HFF-Myc (cell line): ENCODE data around the gene F2RL3.

ENCODE experiments used
- DNase-seq: peaks from one replicate; pipeline ENCODE4 v3.0.0-alpha.2; 2011; ENCODE audit warnings: low read depth; ENCODE audit errors: extremely low read depth
- H3K4me3 ChIP-seq: replicated peaks from 2 replicates; pipeline ENCODE4 v1.5.1; 2011; ENCODE audit warnings: low read depth, mild to moderate bottlenecking, control low read depth, low read length
- TF ChIP-seq, protein P1 (sequence below): IDR thresholded peaks from 2 replicates; pipeline ENCODE4 v1.5.1; 2012; ENCODE audit warnings: mild to moderate bottlenecking, low read depth, low read length, control low read depth; ENCODE audit errors: missing control alignments

The F2RL3 gene

DNA sequence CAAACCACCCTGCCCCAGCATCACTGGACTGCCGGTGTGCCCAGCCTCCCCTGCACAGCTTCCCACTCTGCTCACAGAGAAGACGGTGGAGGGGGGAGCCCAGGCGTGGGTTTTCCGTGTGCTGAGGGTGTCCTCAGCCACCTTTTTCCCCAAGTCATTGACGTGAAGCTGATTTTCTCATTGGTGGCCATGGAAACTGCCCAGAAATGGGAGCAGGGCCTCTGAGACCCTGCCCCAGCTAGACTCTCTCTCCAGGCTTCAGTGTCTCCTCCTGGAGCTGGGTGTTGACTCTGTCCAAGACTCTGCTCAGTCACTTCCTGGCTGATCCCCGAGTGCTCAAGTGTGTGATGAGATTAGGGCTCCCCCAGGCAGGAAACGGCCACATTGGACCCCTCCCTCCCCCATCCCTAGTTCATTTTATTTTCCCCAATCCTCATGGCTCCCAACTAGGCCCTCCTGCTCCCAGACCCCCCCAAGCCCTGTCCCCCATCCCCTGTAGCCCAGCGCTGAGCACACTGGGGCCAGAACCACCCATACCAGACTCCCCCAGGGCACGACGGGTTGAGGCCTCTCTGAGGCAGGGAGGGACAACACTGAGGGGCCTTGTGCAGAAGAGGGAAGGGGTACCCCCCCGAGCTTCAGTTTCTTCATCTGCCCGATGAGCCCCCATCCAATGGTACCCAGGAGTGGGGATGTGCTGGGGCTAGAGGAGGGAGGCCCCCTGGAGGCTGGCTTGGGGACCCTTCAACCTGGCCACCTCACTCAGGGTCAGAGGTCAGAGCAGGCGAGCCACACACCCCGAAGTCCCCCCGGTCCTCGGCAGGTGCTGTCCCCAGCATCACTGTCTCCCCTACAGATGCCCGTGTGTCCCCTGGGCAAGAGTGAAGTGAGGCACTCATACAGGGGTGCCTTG lies 1.2 kb upstream of the F2RL3 start:
- no peak for DNase-seq
- H3K4me3 ChIP-seq = no peak overlapping the region
- TF ChIP-seq, protein P1, sequence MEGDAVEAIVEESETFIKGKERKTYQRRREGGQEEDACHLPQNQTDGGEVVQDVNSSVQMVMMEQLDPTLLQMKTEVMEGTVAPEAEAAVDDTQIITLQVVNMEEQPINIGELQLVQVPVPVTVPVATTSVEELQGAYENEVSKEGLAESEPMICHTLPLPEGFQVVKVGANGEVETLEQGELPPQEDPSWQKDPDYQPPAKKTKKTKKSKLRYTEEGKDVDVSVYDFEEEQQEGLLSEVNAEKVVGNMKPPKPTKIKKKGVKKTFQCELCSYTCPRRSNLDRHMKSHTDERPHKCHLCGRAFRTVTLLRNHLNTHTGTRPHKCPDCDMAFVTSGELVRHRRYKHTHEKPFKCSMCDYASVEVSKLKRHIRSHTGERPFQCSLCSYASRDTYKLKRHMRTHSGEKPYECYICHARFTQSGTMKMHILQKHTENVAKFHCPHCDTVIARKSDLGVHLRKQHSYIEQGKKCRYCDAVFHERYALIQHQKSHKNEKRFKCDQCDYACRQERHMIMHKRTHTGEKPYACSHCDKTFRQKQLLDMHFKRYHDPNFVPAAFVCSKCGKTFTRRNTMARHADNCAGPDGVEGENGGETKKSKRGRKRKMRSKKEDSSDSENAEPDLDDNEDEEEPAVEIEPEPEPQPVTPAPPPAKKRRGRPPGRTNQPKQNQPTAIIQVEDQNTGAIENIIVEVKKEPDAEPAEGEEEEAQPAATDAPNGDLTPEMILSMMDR = no peak

- H3K4me3 ChIP-seq = no peak overlapping the region
- TF ChIP-seq, protein P1 = no peak
- DNase-seq = no peak
Observed at GRCh38 chr19:16889366-16889882, 625 bp downstream of the F2RL3 start.

DNA sequence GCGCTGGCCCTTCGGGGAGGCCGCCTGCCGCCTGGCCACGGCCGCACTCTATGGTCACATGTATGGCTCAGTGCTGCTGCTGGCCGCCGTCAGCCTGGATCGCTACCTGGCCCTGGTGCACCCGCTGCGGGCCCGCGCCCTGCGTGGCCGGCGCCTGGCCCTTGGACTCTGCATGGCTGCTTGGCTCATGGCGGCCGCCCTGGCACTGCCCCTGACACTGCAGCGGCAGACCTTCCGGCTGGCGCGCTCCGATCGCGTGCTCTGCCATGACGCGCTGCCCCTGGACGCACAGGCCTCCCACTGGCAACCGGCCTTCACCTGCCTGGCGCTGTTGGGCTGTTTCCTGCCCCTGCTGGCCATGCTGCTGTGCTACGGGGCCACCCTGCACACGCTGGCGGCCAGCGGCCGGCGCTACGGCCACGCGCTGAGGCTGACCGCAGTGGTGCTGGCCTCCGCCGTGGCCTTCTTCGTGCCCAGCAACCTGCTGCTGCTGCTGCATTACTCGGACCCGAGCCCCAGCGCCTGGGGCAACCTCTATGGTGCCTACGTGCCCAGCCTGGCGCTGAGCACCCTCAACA lies 1.2 kb downstream of the F2RL3 start:
- DNase-seq = no peak
- TF ChIP-seq, protein P1 = no peak
- no peak overlapping the region for H3K4me3 ChIP-seq

- no peak overlapping the region for H3K4me3 ChIP-seq
- DNase-seq = no peak
- TF ChIP-seq, protein P1 = no peak
Observed at GRCh38 chr19:16890461-16891184, 1.8 kb downstream of the F2RL3 start.

GRCh38 chr19:16891696-16892382 lies 3.0 kb downstream of the F2RL3 start:
- TF ChIP-seq, protein P1 = no peak
- no peak overlapping the region for H3K4me3 ChIP-seq

DNA sequence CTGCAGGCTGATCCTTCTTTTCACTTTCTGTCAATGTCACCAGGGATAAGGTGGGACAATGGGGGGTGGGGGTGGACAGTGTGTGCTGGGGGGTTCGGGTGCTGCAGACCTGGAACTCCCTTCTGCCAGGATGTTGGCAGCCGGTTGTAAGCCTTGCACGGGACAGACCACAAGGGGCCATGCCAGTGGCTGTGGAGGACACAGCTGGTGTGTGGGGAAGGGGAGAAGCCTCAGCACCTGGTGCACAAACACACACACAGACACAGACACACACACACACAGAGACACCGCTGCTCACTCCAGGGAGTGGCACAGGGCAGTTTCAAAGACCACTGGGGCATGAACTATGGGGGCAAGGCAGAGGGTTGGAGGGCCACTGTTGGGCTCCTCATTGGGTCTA lies 3.6 kb downstream of the F2RL3 start:
- TF ChIP-seq, protein P1 = no peak
- no peak overlapping the region for H3K4me3 ChIP-seq

More at GRCh38 chr19:16891696-16892382, 3.0 kb downstream of the F2RL3 start:
- no peak for DNase-seq

More for the DNA sequence above, 3.6 kb downstream of the F2RL3 start:
- DNase-seq = no peak
